ENCODE data around the gene SEC16B. TPM values are rescaled to one million over a fixed set of nuclear protein-coding genes. Genes with fewer than 3 reads are reported as not detected.

Gene SEC16B
- total RNA-seq, 2 experiments from 2014 or later: not detected

DNA sequence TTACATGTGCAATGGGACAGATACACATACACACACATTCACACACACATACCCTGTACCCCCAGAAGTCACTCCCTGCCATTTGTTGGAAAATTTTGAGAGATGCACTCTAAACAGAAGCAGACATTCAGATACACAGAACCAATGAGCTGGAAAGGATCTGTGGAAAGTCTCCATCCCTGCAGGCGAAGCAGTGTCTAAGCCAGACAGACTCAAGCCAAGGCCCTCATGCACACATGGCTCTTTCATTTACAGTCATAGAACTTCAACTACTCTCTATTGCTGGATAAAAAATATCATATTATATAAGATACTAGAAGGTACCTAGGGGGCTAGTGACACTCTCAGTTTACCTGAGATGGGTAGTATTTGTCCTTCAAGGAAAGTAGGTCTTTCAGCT, 7.3 kb upstream of the SEC16B start:
- H3K4me1 ChIP-seq (ENCODE audit: insufficient read depth, low read length, poor library complexity, severe bottlenecking): no peaks in the 10 kb centered on the region
- intact Hi-C loops (cut with micrococcal nuclease; ENCODE audit: unreplicated experiment): no loop called here
- no TSS peak for BruUV-seq (replicated peaks)
- no peak for DNase-seq (ENCODE audit: low spot score)
- TF ChIP-seq, protein P1, sequence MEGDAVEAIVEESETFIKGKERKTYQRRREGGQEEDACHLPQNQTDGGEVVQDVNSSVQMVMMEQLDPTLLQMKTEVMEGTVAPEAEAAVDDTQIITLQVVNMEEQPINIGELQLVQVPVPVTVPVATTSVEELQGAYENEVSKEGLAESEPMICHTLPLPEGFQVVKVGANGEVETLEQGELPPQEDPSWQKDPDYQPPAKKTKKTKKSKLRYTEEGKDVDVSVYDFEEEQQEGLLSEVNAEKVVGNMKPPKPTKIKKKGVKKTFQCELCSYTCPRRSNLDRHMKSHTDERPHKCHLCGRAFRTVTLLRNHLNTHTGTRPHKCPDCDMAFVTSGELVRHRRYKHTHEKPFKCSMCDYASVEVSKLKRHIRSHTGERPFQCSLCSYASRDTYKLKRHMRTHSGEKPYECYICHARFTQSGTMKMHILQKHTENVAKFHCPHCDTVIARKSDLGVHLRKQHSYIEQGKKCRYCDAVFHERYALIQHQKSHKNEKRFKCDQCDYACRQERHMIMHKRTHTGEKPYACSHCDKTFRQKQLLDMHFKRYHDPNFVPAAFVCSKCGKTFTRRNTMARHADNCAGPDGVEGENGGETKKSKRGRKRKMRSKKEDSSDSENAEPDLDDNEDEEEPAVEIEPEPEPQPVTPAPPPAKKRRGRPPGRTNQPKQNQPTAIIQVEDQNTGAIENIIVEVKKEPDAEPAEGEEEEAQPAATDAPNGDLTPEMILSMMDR (conservative IDR thresholded peaks at IDR 0.05; ENCODE audit: low read length): no peak
- TF ChIP-seq EZH2phosphoT487 (IDR thresholded peaks at IDR 0.05; ENCODE audit: borderline replicate concordance, low read depth, low read length): no peak
- no peak overlapping the region for H3K4me2 ChIP-seq (ENCODE audit: low read length)
- POLR2A ChIA-PET: no interaction called here
- no peaks in the 10 kb centered on the region for H3K79me2 ChIP-seq (ENCODE audit: insufficient read depth, low read depth, low read length)
- H3K4me3 ChIP-seq (ENCODE audit: low read depth, low read length, poor library complexity, severe bottlenecking): no peak overlapping the region
- CTCF ChIA-PET (ENCODE audit: unreplicated experiment): no interaction called here
- H3K9me3 ChIP-seq (ENCODE audit: low read length): no peaks in the 10 kb centered on the region
- H3K27ac ChIP-seq (ENCODE audit: low read depth, low read length, poor library complexity, severe bottlenecking): no peak overlapping the region
- H3K36me3 ChIP-seq (ENCODE audit: insufficient read depth, low read length): no peaks in the 10 kb centered on the region
- H4K20me1 ChIP-seq (ENCODE audit: insufficient read depth, low read length): no peaks in the 10 kb centered on the region
- H2AFZ ChIP-seq (ENCODE audit: low read length): no peak overlapping the region
- no peaks in the 10 kb centered on the region for H3K9me2 ChIP-seq (ENCODE audit: insufficient read depth, low read length)

DNA sequence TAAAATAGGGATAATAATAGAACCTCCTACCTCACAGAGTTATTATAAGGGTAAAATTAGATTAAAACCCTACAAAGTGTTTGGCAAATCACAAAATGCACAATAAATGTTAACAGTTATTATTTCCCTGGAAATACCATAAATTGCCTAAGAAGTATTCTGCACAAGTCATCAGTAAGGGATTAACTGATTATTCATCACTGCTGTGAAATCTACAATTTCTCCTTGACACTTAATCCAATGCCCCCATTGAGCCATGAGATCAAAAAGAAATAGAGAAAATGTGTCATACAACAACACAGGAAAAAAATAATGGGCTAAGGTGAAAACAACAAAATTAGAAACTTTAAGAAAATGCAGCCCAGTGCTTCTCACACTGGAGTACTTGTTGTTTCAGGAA, 6.7 kb upstream of the SEC16B start:
- Histone ChIP-seq H3K4me2 (ENCODE audit: low read length) (no peak overlapping the region), H3K9me2 (ENCODE audit: insufficient read depth, low read length) (no peaks in the 10 kb centered on the region)

More for the DNA sequence above, 6.7 kb upstream of the SEC16B start:
- Histone ChIP-seq H3K36me3 (ENCODE audit: insufficient read depth, low read length) (no peaks in the 10 kb centered on the region), H3K9me3 (ENCODE audit: low read length) (no peaks in the 10 kb centered on the region), H3K4me3 (ENCODE audit: low read depth, low read length, poor library complexity, severe bottlenecking) (no peak overlapping the region), H3K27ac (ENCODE audit: low read depth, low read length, poor library complexity, severe bottlenecking) (no peak overlapping the region), H2AFZ (ENCODE audit: low read length) (no peak overlapping the region), H4K20me1 (ENCODE audit: insufficient read depth, low read length) (no peaks in the 10 kb centered on the region), H3K4me1 (ENCODE audit: insufficient read depth, low read length, poor library complexity, severe bottlenecking) (no peaks in the 10 kb centered on the region), H3K79me2 (ENCODE audit: insufficient read depth, low read depth, low read length) (no peaks in the 10 kb centered on the region)
- TF ChIP-seq, protein P1 (conservative IDR thresholded peaks at IDR 0.05; ENCODE audit: low read length): no peak
- no peak for TF ChIP-seq EZH2phosphoT487 (IDR thresholded peaks at IDR 0.05; ENCODE audit: borderline replicate concordance, low read depth, low read length)
- ChIA-PET CTCF (ENCODE audit: unreplicated experiment) (no interaction called here), POLR2A (no interaction called here)
- intact Hi-C loops (cut with micrococcal nuclease; ENCODE audit: unreplicated experiment): no loop called here
- no peak for DNase-seq (ENCODE audit: low spot score)
- no TSS peak for BruUV-seq (replicated peaks)

Measured in OCI-LY7 (cell line).